GM19043 (cell line): Measurements from ENCODE around the gene RPL41.

Experiments
- ATAC-seq: cut with Tn5 transposase; IDR thresholded peaks from one replicate; pipeline ENCODE4 v1.9.1; 2021; ENCODE audit warnings: low read depth; ENCODE audit not compliant: unreplicated experiment

The RPL41 gene

DNA sequence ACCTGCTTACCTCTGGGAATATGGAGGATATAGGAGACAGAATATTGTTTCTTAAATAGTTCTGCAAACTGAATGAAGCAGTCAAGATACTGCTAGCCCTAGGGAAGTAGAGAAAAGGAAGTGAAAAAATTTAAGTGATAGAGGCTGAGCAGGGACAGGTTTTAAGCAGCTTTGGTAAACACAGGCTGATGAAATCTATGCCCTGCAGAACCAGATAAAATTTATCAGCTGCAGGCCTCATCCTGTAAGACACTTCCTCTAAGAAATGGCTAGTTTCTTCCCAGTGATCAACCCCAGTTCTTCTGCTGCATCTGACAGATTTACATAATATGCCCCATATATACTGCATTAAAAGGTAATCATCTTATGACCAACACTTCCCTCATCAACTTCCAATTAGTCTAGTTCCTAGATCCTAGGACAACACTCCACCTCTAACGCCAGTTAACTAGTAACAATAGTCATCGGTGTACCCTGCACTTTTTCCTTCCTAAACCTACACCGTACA, 10.4 kb downstream of the RPL41 start:
- ATAC-seq = no peak

DNA sequence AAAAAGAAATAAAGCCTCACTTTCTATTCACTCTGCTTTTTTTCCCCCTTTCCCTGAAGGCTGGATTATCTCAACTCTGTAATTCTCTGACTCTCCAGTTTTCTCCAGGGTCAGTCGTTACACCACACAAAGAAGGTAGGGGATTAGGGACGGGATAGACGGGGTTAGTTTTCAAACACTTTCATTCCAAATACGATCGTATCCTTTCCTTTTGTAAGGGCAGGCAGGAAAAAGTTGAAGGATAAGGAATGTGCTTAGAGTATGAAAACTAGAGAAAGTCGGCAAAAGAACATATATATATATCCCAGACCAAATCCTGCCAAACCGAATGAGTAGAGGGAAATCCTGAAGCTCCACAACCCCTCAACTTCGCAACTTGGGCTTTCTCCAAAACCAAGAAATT, 11.1 kb downstream of the RPL41 start:
- no peak for ATAC-seq

DNA sequence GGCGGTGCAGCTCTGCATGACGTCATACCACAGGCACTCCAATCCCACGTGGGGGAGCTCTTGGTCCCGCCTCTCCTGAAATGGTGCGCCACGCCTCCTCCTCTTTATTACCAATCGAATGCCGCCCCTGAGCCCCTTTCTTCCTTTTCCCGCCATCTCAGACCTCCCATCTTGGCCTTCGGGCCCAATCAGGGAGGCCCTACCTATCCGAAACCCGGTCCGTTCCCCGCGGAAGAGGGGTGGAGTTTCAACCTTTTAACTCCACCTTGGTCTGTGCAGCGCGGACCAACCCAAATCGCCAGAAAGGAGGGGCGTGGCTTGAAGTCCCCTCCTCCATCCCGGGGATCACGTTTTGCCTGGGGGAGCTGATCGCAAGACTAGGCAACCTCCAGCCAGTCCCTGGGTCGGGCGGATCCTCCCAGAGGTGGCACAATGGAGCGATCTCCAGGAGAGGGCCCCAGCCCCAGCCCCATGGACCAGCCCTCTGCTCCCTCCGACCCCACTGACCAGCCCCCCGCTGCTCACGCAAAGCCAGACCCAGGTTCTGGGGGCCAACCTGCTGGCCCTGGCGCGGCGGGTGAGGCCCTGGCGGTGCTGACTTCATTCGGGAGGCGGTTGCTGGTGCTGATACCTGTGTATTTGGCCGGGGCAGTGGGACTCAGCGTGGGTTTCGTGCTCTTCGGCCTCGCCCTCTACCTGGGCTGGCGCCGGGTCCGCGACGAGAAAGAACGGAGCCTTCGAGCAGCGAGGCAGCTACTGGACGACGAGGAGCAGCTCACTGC, 11.6 kb downstream of the RPL41 start, which contains the start of gene ESYT1:
Gene ESYT1, plus strand, starts transcription at position 380 of the 782 bp plus-strand sequence. Its CDS starts 53 bp downstream, at position 433.
- ATAC-seq = peak; percentile 85

DNA sequence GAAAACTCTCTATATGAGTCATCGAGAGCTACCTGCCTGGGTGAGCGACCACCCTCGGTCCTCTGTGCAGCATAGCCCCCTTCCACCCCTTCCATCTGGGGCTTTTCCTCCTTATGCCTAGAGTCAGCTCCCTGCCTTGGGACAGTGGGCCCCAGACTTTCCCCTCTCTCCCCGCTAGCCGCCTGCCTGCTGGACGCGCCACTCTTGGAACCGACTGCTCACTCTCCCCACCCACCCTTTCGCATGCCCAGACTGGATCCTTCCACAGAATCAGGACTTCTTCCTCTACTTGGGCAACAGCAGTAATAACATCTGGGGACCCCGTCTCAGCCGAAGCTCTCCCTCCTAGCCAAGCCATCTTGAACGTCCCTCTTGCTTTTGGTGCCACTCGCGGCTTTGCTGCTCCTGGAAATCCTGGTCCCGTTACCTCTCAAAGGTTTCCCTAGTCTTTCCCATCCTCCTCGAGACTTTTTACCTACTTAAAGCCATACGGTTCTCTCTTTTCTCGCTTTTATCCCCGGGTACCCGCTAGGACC, 12.3 kb downstream of the RPL41 start:
- ATAC-seq = no peak

DNA sequence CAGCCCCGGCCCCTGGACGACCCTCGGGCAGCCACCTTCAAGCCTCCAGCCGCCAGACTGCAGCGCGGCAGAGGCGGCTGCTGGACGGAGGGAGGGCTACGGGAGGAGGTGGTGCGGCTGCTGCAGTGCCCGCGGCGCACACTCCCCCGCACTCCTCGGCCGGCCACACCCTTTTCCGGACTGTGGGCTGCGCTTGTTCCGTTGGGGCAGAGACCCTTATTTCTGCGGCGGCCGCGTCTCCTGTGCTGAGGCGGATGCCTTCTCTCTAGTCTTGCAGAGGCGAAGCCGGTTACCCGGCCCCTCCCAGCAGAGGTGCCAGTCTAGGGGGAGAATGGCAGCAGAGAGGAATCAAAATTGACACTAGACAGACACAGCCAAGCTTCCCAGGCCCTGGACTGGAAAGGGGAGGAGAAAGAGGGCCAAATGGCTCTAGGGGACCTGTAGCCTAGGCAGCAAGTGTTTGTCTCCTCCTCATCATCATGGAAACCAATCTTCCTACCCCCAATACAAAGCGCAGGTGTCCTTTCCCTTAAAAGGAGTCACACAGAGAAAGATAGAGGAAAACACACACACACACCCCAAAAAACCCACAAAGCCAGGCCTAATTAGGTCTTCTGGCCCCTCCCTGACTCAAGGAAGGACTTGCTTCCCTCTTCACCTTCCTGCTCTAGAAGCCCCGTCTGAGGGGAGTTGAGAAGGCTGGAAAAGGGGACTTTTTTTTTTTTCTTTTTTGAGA, 12.9 kb downstream of the RPL41 start:
- ATAC-seq = no peak

DNA sequence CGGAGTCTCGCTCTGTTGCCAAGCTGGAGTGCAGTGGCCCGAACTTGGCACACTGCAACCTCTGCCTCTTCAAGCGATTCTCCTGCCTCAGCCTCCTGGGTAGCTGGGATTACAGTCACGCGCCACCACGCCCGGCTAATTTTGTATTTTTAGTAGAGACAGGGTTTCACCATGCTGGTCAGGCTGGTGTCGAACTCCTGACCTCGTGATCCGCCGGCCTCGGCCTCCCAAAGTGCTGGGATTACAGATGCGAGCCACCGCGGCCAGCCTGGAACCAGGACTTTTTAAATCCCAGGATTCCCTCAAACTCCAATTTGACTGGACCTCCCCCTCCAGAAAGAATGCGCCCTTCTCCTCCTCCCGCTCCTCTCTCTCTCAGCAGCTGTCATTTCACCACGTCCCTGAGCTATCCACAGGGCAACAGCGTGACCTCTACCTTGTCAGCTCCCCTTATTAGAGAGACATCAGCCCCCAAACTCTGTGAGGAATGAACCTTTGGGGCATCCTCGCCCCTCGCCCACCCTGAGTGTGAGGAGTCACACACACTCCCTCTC, 13.6 kb downstream of the RPL41 start:
- no peak for ATAC-seq

DNA sequence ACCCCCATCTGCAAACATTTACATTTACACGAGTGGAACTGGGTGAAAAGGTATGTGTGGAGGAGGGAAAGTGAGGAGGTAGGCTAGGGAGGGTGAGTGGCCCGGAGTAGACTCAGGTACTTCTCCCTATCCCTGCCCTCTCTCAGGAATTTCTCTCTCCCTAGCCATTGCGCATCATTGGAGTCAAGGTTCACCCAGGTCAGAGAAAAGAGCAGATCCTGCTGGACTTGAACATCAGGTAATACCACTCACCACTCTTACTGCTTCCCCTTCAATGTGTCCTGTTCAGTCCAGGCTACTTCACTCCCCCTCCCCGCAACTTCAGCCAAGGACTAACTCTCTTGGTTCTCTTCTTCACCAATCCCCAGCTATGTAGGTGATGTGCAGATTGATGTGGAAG, 14.4 kb downstream of the RPL41 start:
- ATAC-seq = no peak

DNA sequence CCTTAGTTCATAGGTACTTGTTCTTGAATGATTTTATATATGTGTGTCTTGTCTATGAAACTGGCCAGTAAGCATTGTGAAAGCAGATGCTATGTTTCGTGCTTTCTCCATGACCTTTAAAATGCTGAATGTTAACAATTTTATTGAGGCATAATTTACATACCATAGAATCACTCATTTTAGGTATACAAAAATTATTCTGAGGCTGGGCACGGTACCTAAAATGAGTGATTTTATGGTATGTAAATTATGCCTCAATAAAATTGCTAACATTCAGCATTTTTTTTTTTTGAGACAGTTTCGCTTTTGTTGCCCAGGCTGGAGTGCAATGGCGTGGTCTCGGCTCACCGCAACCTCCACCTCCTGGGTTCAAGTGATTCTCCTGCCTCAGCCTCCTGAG, 18.5 kb downstream of the RPL41 start:
- no peak for ATAC-seq

DNA sequence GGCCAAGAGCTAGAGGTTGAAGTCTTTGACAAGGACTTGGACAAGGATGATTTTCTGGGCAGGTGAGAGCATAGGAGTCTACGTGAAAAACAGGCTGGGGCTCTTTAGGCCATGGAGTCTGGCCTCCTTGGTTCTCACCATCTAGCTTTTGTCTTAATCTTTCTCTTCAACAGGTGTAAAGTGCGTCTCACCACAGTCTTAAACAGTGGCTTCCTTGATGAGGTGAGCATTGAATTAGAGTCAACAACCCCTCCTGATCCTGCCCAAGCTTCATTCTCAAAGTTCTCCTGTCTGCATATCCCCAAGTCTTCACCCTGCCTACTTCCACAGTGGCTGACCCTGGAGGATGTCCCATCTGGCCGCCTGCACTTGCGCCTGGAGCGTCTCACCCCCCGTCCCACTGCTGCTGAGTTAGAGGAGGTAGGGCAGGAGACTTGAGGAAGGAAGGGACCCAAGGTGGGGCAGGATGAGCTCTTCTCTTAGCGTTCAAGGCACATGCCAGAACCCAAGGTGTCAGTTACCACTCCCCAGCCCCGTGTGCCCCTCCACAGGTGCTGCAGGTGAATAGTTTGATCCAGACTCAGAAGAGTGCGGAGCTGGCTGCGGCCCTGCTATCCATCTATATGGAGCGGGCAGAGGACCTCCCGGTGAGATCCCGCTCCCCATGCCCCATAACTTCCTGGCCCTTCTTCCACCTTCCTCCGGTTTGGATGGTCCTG, 21.6 kb downstream of the RPL41 start:
- no peak for ATAC-seq

DNA sequence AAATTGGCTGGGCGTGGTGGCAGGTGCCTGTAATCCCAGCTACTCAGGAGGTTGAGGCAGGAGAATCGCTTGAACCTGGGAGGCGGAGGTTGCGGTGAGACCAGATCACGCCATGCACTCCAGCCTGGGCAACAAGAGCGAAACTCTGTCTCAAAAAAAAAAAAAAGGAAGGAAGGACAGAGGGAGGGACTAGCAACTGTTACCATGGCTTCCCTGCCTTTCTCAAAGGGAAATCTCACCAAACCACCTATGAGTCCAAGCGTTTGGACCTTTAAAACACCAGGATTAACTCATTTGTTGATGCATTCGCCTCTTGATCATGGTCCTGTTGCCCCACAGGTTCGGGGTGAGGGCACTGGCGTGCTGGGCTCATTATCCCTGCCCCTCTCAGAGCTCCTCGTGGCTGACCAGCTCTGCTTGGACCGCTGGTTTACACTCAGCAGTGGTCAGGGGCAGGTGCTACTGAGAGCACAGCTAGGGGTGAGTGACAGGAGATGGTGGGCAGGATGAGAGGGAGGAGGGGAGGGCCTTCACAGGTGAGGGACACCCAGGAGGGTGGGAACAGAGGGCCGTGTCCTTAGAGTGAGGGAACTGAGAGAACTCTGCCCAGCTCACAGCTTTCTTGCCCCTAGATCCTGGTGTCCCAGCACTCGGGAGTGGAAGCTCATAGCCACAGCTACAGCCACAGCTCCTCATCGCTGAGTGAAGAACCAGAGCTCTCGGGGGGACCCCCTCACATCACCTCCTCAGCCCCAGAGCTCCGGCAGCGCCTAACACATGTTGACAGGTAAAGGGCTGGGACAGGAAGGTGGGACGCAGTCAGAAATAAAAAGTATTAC, 25.7 kb downstream of the RPL41 start:
- no peak for ATAC-seq

DNA sequence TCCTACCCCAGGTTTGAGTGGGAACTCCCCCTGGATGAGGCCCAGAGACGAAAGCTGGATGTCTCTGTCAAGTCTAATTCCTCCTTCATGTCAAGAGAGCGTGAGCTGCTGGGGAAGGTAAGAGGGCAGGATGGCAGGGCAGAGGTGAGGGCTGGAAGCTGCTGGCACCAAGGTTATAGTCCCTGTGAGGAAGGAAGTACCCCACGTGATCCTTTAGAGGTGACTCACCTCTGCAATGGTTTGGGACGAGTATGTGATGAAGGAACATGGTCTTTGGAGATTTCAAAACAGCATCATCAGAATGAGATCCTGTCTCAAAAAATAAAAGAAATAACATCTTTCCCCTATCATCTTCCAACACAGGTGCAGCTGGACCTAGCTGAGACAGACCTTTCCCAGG, 26.8 kb downstream of the RPL41 start:
- ATAC-seq = no peak

DNA sequence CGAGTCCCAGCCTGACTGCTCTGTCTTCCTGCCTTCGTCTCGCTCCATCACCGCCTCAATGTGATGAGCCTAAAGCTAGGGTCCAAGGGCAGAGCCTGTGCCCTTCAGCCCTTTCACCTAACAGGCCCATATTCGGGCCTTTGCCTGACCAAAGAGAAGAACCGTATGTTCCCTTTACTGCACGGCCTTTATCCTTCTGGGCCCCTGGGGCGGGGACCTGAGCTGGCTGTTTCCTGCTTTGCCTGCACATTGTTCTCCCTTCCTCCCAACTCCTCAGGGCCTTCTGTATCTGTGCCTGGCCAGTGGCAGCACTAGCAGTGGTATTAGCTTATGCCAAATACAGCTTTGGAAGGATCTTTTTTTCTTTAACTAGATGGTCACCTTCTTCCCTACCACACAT, 27.4 kb downstream of the RPL41 start:
- no peak for ATAC-seq

DNA sequence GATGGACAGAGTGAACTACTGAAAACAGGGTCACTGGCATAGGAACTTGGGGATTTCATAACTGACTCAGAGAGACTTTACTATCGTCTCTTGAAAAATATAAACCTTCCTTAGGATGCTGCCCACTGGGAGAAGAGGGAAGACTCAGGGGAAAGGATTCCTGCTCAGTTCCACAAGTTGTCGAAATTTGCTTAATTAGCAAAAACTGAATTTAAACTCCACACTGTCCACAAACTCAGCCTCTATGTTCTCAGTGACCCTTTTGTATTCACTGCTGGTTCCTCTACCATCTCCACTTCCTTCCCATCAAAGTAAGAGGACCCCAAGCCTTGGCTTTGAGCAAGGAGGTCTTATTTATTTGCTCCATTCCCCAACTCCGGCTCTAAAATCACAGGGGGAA, 28.8 kb downstream of the RPL41 start:
- no peak for ATAC-seq

DNA sequence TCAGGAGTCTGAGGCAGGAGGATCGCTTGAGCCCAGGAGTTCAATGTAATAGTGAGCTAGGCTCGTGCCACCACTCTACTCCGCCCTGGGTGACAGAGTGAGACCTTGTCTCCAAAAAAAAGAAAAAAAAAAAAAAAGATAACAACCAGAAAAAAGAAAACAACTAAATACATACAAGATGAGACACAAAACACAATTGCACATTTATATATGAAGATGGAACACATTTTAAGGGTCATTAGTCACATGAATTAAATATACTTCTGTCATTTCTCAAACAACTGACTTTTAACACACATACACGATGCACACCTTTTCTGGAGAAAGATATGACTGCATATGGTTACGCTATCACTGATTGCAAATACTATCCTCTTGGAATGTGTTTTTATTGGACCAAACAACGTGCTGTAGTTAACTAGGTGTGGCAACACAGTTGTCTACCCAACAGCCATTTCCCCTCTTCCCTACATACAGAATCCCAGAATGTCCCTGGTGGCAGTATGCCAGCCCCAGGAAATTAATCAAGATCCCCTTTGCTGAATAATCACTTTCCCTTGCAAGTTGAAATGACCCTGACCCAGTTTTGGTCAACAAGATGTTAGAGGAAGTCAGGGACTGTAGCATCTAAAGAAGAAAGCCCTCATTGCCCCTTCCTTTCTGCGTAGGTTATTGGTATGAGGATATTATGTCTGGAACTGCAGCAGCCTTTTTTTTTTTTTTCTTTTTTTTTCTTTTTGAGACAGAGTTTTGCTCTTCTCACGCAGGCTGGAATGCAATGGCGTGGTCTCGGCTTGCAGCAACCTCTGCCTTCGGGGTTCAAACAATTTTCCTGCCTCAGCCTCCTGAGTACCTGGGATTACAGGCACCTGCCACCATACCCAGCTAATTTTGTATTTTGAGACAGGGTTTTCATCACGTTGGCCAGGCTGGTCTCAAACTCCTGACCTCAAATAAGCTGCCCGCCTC, 30.3 kb downstream of the RPL41 start:
- no peak for ATAC-seq

DNA sequence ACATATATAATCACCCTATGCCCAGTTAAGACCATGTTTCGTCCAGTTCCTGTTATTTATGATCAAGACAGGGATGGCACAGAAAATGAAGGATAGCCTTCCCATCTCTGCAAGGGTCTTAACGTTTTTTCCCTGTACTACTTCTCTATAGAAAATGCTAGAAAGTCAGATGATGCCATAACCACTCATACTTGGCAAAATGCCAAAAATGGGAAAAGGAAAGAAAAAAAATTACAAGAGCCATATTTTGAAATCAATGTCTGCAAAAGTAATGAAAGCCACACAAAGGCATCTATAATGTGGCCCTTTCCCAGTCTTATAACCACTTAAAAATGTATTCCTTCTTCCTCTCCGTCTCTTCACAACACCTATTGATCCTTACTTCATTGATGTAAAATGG, 34.1 kb downstream of the RPL41 start:
- ATAC-seq = no peak

DNA sequence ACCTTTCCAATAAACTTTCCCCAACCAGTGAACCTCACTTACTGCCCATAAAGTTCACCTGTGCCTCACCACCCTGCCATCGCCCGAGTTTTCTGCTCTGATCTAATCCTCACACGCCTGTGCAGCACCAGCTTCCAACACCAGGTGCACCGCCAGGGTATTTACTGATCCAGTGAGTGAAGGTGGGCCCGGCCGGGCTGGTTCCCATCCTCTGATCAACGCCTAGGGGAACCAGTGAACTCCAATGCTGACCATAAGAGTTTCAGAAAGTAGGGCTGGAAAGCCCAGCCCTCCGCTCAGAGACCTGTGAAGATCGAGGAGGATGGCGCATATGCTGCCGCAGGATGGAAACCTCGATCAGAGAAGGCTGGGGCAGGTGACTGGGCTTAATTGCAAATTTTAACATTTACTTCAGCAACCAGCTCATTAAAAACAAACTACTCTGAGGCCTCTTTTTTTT, 35.3 kb downstream of the RPL41 start:
- peak; percentile 49 for ATAC-seq

DNA sequence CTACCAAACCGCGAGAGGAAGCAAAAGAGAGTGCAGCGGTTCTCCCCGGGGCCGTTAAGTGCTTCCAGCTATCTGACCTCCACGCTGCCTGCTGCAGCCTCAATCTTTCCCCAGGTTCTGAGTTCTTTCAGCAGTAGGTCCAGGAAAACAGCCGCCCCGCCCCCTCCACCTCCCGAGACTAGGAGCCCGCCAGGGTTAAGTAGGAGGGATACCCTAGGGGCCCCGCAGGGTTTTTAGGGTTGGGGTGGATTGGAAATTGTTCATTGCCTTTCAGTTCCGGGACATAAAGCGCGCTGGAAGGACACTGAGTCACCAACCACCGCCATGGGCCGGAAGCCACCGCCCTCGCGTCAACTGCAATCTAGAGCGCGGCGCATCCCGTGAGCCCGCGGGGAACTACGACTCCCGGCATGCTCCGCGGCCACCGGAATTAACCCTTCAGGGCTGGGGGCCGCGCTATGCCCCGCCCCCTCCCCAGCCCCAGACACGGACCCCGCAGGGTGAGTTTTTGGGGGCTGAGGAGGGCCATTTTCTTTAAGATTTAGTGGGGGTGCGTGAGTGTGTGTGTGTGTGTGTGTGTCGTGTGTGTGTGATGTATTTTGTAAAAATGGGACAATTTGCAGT, 35.8 kb downstream of the RPL41 start, which contains the start of gene MYL6B:
Gene MYL6B, plus strand, starts transcription at position 456 of the 624 bp plus-strand sequence. CDS start 1,332 bp downstream, outside the sequence.
- peak; percentile 84 for ATAC-seq
